Mesodermal cell (in vitro differentiated cells): ENCODE data around the gene MSANTD7. TPM values are rescaled to one million over a fixed set of nuclear protein-coding genes. Genes with fewer than 3 reads are reported as not detected.
A peak's percentile ranks its signal among the peaks of the same experiment; 100 is the strongest.
"Not testable (repeated sequence)": the region's sequence is repeated elsewhere in the genome, so short reads cannot be mapped to it uniquely, and the experiment has no call there.

ENCODE experiments used
- H3K27ac ChIP-seq: 2 replicates; pipeline ENCODE4 v1.7.0; 2013; ENCODE audit warnings: mild to moderate bottlenecking, low read depth, low read length, moderate library complexity; ENCODE audit not compliant: severe bottlenecking
- H3K36me3 ChIP-seq: 2 replicates; pipeline ENCODE4 v1.7.1; 2013; ENCODE audit warnings: mild to moderate bottlenecking, low read length, moderate library complexity; ENCODE audit not compliant: control insufficient read depth, insufficient read depth
- H3K4me1 ChIP-seq: one replicate; pipeline ENCODE4 v1.7.1; 2013; ENCODE audit warnings: mild to moderate bottlenecking, low read length; ENCODE audit not compliant: insufficient read depth, control insufficient read depth, poor library complexity, severe bottlenecking
- H3K4me3 ChIP-seq: 2 replicates; pipeline ENCODE4 v1.7.0; 2013; ENCODE audit warnings: low read length, control low read depth, mild to moderate bottlenecking; ENCODE audit not compliant: insufficient read depth, poor library complexity, severe bottlenecking; ENCODE audit errors: extremely low read depth
- H3K9me3 ChIP-seq: 2 replicates; pipeline ENCODE4 v1.7.1; 2013; ENCODE audit warnings: mild to moderate bottlenecking, low read length, moderate library complexity; ENCODE audit not compliant: control insufficient read depth
- WGBS, 2 experiments: methylation state at CpG; one replicate each; pipeline ENCODE4 v1.1.5; 2013; ENCODE audit warnings: missing lambda C conversion rate in 2 of 2; ENCODE audit not compliant: insufficient coverage in 2 of 2; 5-methylcytosine and 5-hydroxymethylcytosine counted together
- polyA plus RNA-seq, 2 experiments: library from polyadenylated mRNA; stranded (reverse); fragments of 50-300 nt; gene quantifications; one replicate each; pipeline ENCODE4 v1.2.3, GENCODE V29; 2013

Gene MSANTD7
- 10.6 TPM for polyA plus RNA-seq (2013, experiment 1 of 2)
- 10.7 TPM for polyA plus RNA-seq (2013, experiment 2 of 2)

- H3K4me3 ChIP-seq, result peak within 1 kb of the TSS; percentile 88
- H3K4me1 ChIP-seq, result peaks cover 8% of the 10 kb centered on the region
- 0 to 1% methylated on average over 56 to 68 of the region's 72 CpGs for WGBS, 2 experiments
- H3K36me3 ChIP-seq, result peaks cover 23% of the 10 kb centered on the region
- H3K9me3 ChIP-seq, result no peaks in the 10 kb centered on the region
- H3K27ac ChIP-seq, result peak within 1 kb of the TSS; percentile 96
Observed at GRCh38 chr10:14837757-14838581, at the start of gene MSANTD7, which contains the start of the genes CDNF and HSPA14. Gene MSANTD7 (plus strand): TSS chr10:14838306. CDS start chr10:14842285, 3,979 bp downstream. Gene CDNF (minus strand): TSS chr10:14838037. CDS start chr10:14837946, 91 bp downstream. Gene HSPA14 (plus strand): TSS chr10:14838306. CDS start chr10:14838403, 97 bp downstream.

DNA sequence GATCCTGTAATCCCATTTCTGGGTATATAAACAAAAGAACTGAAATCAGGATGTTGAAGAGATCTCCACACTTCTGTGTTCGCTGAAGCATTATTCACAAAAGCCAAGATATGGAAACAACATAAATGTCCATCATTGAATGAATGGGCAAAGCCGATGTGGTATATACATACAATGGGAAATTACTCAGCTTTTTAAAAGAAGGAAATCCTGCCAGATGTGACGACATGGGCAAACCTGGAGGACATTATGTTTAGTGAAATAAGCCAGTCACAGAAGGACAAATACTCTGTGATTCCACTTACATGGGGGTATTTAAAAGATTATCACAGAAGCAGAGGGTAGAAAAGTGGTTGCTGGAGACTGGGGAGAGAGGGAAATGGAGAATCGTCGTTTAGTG lies 39.5 kb upstream of the MSANTD7 start:
- Histone ChIP-seq H3K4me3 (no peak overlapping the region), H3K36me3 (no peaks in the 10 kb centered on the region), H3K4me1 (no peaks in the 10 kb centered on the region), H3K27ac (no peak overlapping the region), H3K9me3 (peaks cover 5% of the 10 kb centered on the region)
- 71% methylated on average over 1 of the region's 5 CpGs; no CpG with 5 or more reads in 1 of the 2 experiments for WGBS, 2 experiments

- 50% methylated on average over 1 of the region's 1 CpG; no CpG with 5 or more reads in 1 of the 2 experiments for WGBS, 2 experiments
- peaks cover 5% of the 10 kb centered on the region for H3K9me3 ChIP-seq
Observed at GRCh38 chr10:14800397-14800796, 37.7 kb upstream of the MSANTD7 start.

GRCh38 chr10:14801723-14802122 lies 36.4 kb upstream of the MSANTD7 start:
- Histone ChIP-seq H3K4me1 (no peaks in the 10 kb centered on the region), H3K27ac (no peak overlapping the region), H3K4me3 (no peak overlapping the region), H3K9me3 (peaks cover 5% of the 10 kb centered on the region), H3K36me3 (no peaks in the 10 kb centered on the region)
- 83 to 90% methylated on average over 5 of the region's 5 CpGs for WGBS, 2 experiments

More at GRCh38 chr10:14800397-14800796, 37.7 kb upstream of the MSANTD7 start:
- Histone ChIP-seq H3K4me1 (no peaks in the 10 kb centered on the region), H3K36me3 (no peaks in the 10 kb centered on the region), H3K27ac (no peak overlapping the region), H3K4me3 (no peak overlapping the region)

GRCh38 chr10:14803827-14804226 lies 34.3 kb upstream of the MSANTD7 start:
- Histone ChIP-seq H3K9me3 (peaks cover 5% of the 10 kb centered on the region), H3K4me1 (no peaks in the 10 kb centered on the region), H3K36me3 (no peaks in the 10 kb centered on the region), H3K27ac (no peak overlapping the region), H3K4me3 (no peak overlapping the region)
- no CpG with 5 or more reads among the region's 1 CpG for WGBS, 2 experiments

- H3K4me3 ChIP-seq, result no peak overlapping the region
- H3K9me3 ChIP-seq, result peaks cover 5% of the 10 kb centered on the region
- H3K27ac ChIP-seq, result no peak overlapping the region
- H3K36me3 ChIP-seq, result no peaks in the 10 kb centered on the region
- no peaks in the 10 kb centered on the region for H3K4me1 ChIP-seq
- 63 to 100% methylated on average over 1 of the region's 3 CpGs for WGBS, 2 experiments
Observed at GRCh38 chr10:14806318-14806717, 31.8 kb upstream of the MSANTD7 start.

- no peak overlapping the region for H3K4me3 ChIP-seq
- no peaks in the 10 kb centered on the region for H3K4me1 ChIP-seq
- H3K9me3 ChIP-seq, result no peaks in the 10 kb centered on the region
- WGBS, 2 experiments, result 83 to 85% methylated on average over 8 of the region's 9 CpGs
- H3K27ac ChIP-seq, result no peak overlapping the region
- H3K36me3 ChIP-seq, result no peaks in the 10 kb centered on the region
Observed at GRCh38 chr10:14810969-14811953, 26.8 kb upstream of the MSANTD7 start.

GRCh38 chr10:14812271-14812670 lies 25.8 kb upstream of the MSANTD7 start:
- 89 to 100% methylated on average over 2 to 3 of the region's 3 CpGs for WGBS, 2 experiments
- Histone ChIP-seq H3K27ac (no peak overlapping the region), H3K4me1 (no peaks in the 10 kb centered on the region), H3K4me3 (no peak overlapping the region), H3K9me3 (no peaks in the 10 kb centered on the region), H3K36me3 (no peaks in the 10 kb centered on the region)

DNA sequence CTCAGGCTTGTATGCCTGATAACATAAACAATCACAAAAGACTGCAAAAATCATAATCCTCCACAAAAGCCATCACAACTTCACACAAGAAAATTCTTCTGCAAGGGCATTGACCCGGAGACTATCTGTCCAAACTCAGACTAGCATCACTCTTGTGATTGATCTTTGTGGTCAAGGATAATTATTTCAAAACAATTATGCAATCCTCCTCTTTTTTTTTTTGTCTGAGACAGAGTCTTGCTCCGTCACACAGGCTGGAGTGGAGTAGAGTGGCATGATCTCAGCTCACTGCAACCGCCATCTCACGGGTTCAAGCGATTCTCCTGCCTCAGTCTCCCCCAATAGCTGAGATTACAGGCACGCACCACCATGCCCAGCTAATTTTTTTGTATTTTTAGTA lies 22.4 kb upstream of the MSANTD7 start:
- WGBS, 2 experiments, result 94 to 100% methylated on average over 1 to 6 of the region's 6 CpGs
- no peaks in the 10 kb centered on the region for H3K36me3 ChIP-seq
- no peak overlapping the region for H3K4me3 ChIP-seq
- H3K9me3 ChIP-seq, result no peaks in the 10 kb centered on the region
- H3K27ac ChIP-seq, result no peak overlapping the region
- H3K4me1 ChIP-seq, result peaks cover 8% of the 10 kb centered on the region

GRCh38 chr10:14816717-14817116 lies 21.4 kb upstream of the MSANTD7 start:
- H3K36me3 ChIP-seq, H3K27ac ChIP-seq, H3K4me3 ChIP-seq, H3K9me3 ChIP-seq, H3K4me1 ChIP-seq: not testable (repeated sequence)
- 100% methylated on average over 3 of the region's 7 CpGs; no CpG with 5 or more reads in 1 of the 2 experiments for WGBS, 2 experiments
